Activated CD4-positive, alpha-beta T cell treated with anti-CD3 and anti-CD28 coated beads for 36 hours (primary cell): ENCODE results near the gene TMEM167A. TPM values are rescaled to one million over a fixed set of nuclear protein-coding genes. Genes with fewer than 3 reads are reported as not detected.

ENCODE experiments used
- ATAC-seq: fragments of 200-7000 bp; cut with Tn5 transposase; one replicate; pipeline ENCODE4 v1.10.0; 2021; ENCODE audit warnings: mild to moderate bottlenecking, moderate library complexity
- CTCF ChIA-PET: fragments of 350-600 bp; sonication (Branson Sonifier 250); formaldehyde crosslinking; loops from one replicate; lab custom pipeline; 2021; ENCODE audit warnings: antibody characterized with exemption; lab: Charles Lee
- POLR2A ChIA-PET: fragments of 350-600 bp; sonication (Branson Sonifier 250); formaldehyde crosslinking; loops from one replicate; lab custom pipeline; 2021; ENCODE audit warnings: antibody characterized with exemption, inconsistent platforms; lab: Charles Lee
- DNase-seq: peaks from one replicate; pipeline ENCODE4 v3.0.0-alpha.2; 2020
- H3K27ac Mint-ChIP-seq: one replicate; pipeline ENCODE4 v1.8.0; 2021; ENCODE audit warnings: mixed read lengths
- H3K27me3 Mint-ChIP-seq: one replicate; pipeline ENCODE4 v1.8.0; 2021; ENCODE audit warnings: mixed read lengths
- H3K36me3 Mint-ChIP-seq: one replicate; pipeline ENCODE4 v1.8.0; 2021; ENCODE audit warnings: low read depth, mixed read lengths
- H3K4me1 Mint-ChIP-seq: one replicate; pipeline ENCODE4 v1.8.0; 2021; ENCODE audit warnings: mixed read lengths
- H3K4me3 Mint-ChIP-seq: one replicate; pipeline ENCODE4 v1.8.0; 2021; ENCODE audit warnings: mild to moderate bottlenecking, moderate library complexity, mixed read lengths
- H3K9me3 Mint-ChIP-seq: one replicate; pipeline ENCODE4 v1.8.0; 2021; ENCODE audit warnings: low read depth, mixed read lengths
- intact Hi-C, 2 experiments: fragments of 100-400 bp; cut with DNase I in 1 of 2; cut with micrococcal nuclease in 1 of 2; formaldehyde crosslinking; loops; one replicate each; pipeline versions ENCODE4 v1.14.2 to v1.15.1; 2022 to 2024; cut with DNase I, micrococcal nuclease
- total RNA-seq, 2 experiments: library from RNA; stranded (reverse); gene quantifications; one replicate each; pipeline ENCODE4 v1.2.3, GENCODE V29; 2021

The TMEM167A gene
- total RNA-seq, 2 experiments from 2014 or later = 32.7 to 70.9 TPM

DNA sequence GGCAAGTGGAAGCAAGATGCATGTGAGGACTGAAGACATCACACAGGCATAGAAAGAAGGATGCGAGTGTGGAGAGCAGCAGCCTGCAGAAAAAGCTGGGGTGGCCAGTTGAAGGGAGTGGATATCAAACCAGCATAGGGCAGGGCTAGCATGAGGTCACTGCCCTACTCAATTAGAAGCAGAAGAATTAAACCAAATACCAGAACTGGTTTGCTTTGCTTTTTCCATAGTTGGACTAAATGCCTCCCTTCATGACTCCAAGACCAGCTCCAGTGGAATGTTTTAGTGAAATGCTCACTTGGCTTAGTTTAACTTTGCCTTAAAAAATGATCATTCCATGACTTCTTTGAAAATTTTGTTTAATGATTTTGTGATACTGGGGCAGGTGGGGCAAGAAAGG, 45.8 kb downstream of the TMEM167A start:
- intact Hi-C loops = no loop called here
- ATAC-seq (no peak), DNase-seq (no peak)
- POLR2A ChIA-PET = no interaction called here
- Mint-ChIP-seq H3K27ac (no peak overlapping the region), H3K4me3 (no peak overlapping the region), H3K9me3 (no peaks in the 10 kb centered on the region), H3K27me3 (no peaks in the 10 kb centered on the region), H3K36me3 (no peaks in the 10 kb centered on the region), H3K4me1 (no peaks in the 10 kb centered on the region)
- CTCF ChIA-PET = no interaction called here

DNA sequence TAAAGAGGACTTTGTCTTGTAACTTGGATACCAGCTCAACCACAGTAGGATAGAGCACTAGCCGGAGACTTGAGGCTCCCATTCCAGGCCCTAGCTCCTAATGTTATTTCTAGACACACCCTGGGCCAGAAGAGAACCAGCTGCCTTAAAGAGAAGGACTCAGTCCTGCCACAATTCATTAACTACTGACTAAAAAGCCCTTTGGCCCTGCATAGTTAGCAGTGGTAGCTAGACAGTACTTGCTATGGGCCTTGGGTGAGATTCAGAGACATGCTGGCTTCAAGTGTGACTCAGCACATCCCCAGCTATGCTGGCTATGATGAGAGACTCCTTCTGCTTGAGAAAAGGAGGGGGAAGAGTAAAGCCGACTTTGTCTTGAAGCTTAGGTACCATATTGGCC, 47.3 kb downstream of the TMEM167A start:
- H3K36me3 Mint-ChIP-seq = no peaks in the 10 kb centered on the region
- DNase-seq (no peak), ATAC-seq (no peak)
- ChIA-PET POLR2A (no interaction called here), CTCF (interaction anchor here (0.6 to 0.7 kb wide), 2 partner anchors 37 to 78 kb away, joined by 3 read pairs; no protein-coding TSS in a partner anchor)
- no peak overlapping the region for H3K27ac Mint-ChIP-seq
- intact Hi-C loops = no loop called here
- no peaks in the 10 kb centered on the region for H3K27me3 Mint-ChIP-seq
- H3K4me3 Mint-ChIP-seq = no peak overlapping the region
- no peaks in the 10 kb centered on the region for H3K4me1 Mint-ChIP-seq
- H3K9me3 Mint-ChIP-seq = no peaks in the 10 kb centered on the region

- Mint-ChIP-seq H3K4me3 (no peak overlapping the region), H3K4me1 (no peaks in the 10 kb centered on the region), H3K36me3 (peaks cover 2% of the 10 kb centered on the region), H3K9me3 (no peaks in the 10 kb centered on the region), H3K27me3 (no peaks in the 10 kb centered on the region), H3K27ac (no peak overlapping the region)
- intact Hi-C loops = no loop called here
- ChIA-PET POLR2A (no interaction called here), CTCF (interaction anchor here (0.9 kb wide), 1 partner anchor 83 kb away, joined by 3 read pairs; no protein-coding TSS in a partner anchor)
- no peak for ATAC-seq
- DNase-seq = no peak
These were observed 50.1 kb downstream of the TMEM167A start for GRCh38 chr5:83026930-83027687.

DNA sequence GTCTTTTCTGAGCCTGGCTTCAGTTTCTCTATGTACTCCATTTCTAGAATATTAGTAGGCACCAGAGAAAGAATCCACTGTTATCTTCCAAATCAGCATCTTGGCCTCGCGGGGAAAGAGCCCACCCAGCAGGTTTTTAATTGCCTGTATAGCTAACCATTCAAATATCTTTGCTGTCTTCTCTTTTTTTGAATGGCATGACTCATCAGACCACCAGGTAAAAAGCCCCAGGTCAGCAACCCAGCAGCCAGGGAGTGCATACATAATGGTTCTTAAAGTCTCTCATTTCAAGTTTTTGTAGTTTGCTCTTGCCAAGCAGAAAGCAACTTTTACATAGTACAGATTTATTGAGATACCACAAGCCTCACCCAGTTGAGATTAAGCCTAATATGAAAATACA, 50.7 kb downstream of the TMEM167A start:
- no peak overlapping the region for H3K27ac Mint-ChIP-seq
- ChIA-PET CTCF (interaction anchor here (0.9 kb wide), 1 partner anchor 83 kb away, joined by 3 read pairs; no protein-coding TSS in a partner anchor), POLR2A (no interaction called here)
- H3K27me3 Mint-ChIP-seq = no peaks in the 10 kb centered on the region
- intact Hi-C loops = no loop called here
- H3K4me1 Mint-ChIP-seq = no peaks in the 10 kb centered on the region
- H3K9me3 Mint-ChIP-seq = no peaks in the 10 kb centered on the region
- H3K36me3 Mint-ChIP-seq = peaks cover 2% of the 10 kb centered on the region
- ATAC-seq (no peak), DNase-seq (no peak)
- H3K4me3 Mint-ChIP-seq = no peak overlapping the region

DNA sequence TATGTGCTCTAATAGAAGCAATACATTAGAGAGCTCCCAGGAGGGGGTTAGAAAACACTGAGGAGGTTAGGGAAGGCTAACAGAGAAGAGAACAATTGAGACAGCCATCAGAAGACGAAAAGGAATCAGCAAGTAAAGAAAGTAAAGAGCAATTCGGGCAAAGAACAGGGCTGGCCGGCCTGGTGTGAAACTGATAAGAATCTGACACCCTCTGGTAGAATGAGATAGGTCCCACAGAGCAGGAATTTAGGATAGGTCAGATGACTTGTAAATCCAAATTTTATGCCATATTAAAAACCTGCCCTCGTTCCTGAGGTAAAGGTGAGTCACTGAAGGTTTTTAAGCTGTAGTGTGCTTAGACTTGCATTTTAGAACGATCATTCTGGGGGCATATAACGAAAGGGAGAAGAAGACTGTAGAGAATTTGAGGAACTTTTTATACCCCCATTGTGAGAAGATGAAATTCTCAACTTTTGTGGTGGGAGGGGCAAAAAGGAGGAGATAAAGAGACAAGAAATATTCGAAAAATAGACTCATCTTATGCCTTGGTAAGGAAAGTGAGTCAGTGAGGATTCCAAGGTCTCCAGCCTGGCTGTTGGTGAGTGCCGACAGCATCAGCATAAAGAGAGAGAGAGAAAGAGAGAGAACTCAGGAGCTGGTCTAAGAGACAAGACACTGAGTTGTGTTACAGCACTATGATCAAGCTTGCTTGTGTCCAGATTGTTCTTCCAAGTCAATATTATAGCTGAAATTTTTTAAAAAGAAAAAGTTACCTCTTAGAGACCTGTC, 51.3 kb downstream of the TMEM167A start:
- intact Hi-C loops = no loop called here
- Mint-ChIP-seq H3K36me3 (peaks cover 2% of the 10 kb centered on the region), H3K9me3 (no peaks in the 10 kb centered on the region), H3K4me3 (no peak overlapping the region), H3K4me1 (no peaks in the 10 kb centered on the region), H3K27ac (no peak overlapping the region), H3K27me3 (no peaks in the 10 kb centered on the region)
- ChIA-PET POLR2A (no interaction called here), CTCF (interaction anchor here (0.9 kb wide), 1 partner anchor 84 kb away, joined by 3 read pairs; no protein-coding TSS in a partner anchor)
- ATAC-seq (no peak), DNase-seq (no peak)

DNA sequence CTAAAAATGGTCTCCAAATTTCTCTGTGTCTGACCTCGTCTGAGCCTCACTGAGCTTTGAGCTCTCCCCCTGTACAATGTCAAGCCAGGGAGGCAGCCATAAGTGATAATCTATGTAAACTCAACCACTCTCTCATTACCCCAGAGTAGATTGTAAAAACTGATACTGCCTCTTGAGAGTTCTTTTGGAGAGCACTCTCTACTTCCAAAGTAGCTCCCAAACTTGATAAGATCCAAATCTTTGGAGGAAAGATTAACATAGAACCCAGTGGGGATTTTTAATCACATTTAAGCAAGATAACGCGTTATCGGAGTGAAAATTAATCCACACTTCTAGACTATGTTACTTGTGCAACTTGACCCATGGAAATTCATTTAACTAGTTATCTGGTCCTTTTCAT, 54.9 kb downstream of the TMEM167A start:
- Mint-ChIP-seq H3K27me3 (no peaks in the 10 kb centered on the region), H3K27ac (no peak overlapping the region), H3K4me1 (no peaks in the 10 kb centered on the region), H3K9me3 (peaks cover 4% of the 10 kb centered on the region), H3K4me3 (no peak overlapping the region), H3K36me3 (peaks cover 2% of the 10 kb centered on the region)
- ATAC-seq (no peak), DNase-seq (no peak)
- intact Hi-C loops = no loop called here
- ChIA-PET CTCF (no interaction called here), POLR2A (no interaction called here)

GRCh38 chr5:83015676-83016075, 61.5 kb downstream of the TMEM167A start:
- CTCF ChIA-PET = interaction anchor here (0.7 kb wide), 1 partner anchor 82 kb away, joined by 3 read pairs; no protein-coding TSS in a partner anchor
- H3K36me3 Mint-ChIP-seq = peaks cover 2% of the 10 kb centered on the region
- H3K4me3 Mint-ChIP-seq = no peak overlapping the region
- peaks cover 4% of the 10 kb centered on the region for H3K9me3 Mint-ChIP-seq
- no peak overlapping the region for H3K27ac Mint-ChIP-seq
- DNase-seq (no peak), ATAC-seq (no peak)
- intact Hi-C loops = no loop called here
- no peaks in the 10 kb centered on the region for H3K4me1 Mint-ChIP-seq
- no peaks in the 10 kb centered on the region for H3K27me3 Mint-ChIP-seq
- POLR2A ChIA-PET = no interaction called here

GRCh38 chr5:83011985-83012384, 65.2 kb downstream of the TMEM167A start:
- Mint-ChIP-seq H3K9me3 (no peaks in the 10 kb centered on the region), H3K4me3 (no peak overlapping the region), H3K27me3 (no peaks in the 10 kb centered on the region), H3K4me1 (no peaks in the 10 kb centered on the region), H3K36me3 (peaks cover 2% of the 10 kb centered on the region), H3K27ac (no peak overlapping the region)
- DNase-seq (no peak), ATAC-seq (no peak)
- intact Hi-C loops = no loop called here
- ChIA-PET POLR2A (interaction anchor here (0.6 kb wide), 1 partner anchor 25 kb away, joined by 6 read pairs; no protein-coding TSS in a partner anchor), CTCF (interaction anchor here (1.0 kb wide), 1 partner anchor 243 kb away, joined by 3 read pairs; no protein-coding TSS in a partner anchor)

- Mint-ChIP-seq H3K4me1 (no peaks in the 10 kb centered on the region), H3K4me3 (no peak overlapping the region), H3K27ac (no peak overlapping the region), H3K27me3 (no peaks in the 10 kb centered on the region), H3K36me3 (peaks cover 2% of the 10 kb centered on the region), H3K9me3 (no peaks in the 10 kb centered on the region)
- ChIA-PET POLR2A (no interaction called here), CTCF (no interaction called here)
- DNase-seq = no peak
- intact Hi-C loops = no loop called here
- no peak for ATAC-seq
These were observed 67.8 kb downstream of the TMEM167A start for GRCh38 chr5:83009408-83009807.

- ATAC-seq (no peak), DNase-seq (no peak)
- H3K27ac Mint-ChIP-seq = no peak overlapping the region
- CTCF ChIA-PET = no interaction called here
- POLR2A ChIA-PET = no interaction called here
- intact Hi-C loops = no loop called here
- H3K27me3 Mint-ChIP-seq = no peaks in the 10 kb centered on the region
- H3K4me1 Mint-ChIP-seq = no peaks in the 10 kb centered on the region
- peaks cover 2% of the 10 kb centered on the region for H3K36me3 Mint-ChIP-seq
- H3K4me3 Mint-ChIP-seq = no peak overlapping the region
- no peaks in the 10 kb centered on the region for H3K9me3 Mint-ChIP-seq
These were observed 69.4 kb downstream of the TMEM167A start for GRCh38 chr5:83007755-83008154.

GRCh38 chr5:83006683-83007283, 70.4 kb downstream of the TMEM167A start:
- no peak for DNase-seq
- H3K27me3 Mint-ChIP-seq = no peaks in the 10 kb centered on the region
- no peak overlapping the region for H3K27ac Mint-ChIP-seq
- CTCF ChIA-PET = no interaction called here
- ATAC-seq = no peak
- intact Hi-C loops = no loop called here
- no peaks in the 10 kb centered on the region for H3K4me1 Mint-ChIP-seq
- H3K4me3 Mint-ChIP-seq = no peak overlapping the region
- no peaks in the 10 kb centered on the region for H3K9me3 Mint-ChIP-seq
- peaks cover 2% of the 10 kb centered on the region for H3K36me3 Mint-ChIP-seq
- POLR2A ChIA-PET = no interaction called here
